GM12872 (cell line): ENCODE data around the gene OPA1.

Experiments used
- TF ChIP-seq, protein P1 (sequence below): IDR thresholded peaks from 3 replicates; pipeline ENCODE4 v1.5.1; 2011; ENCODE audit warnings: low read depth, mild to moderate bottlenecking, low read length, moderate library complexity; ENCODE audit not compliant: insufficient read depth

Gene OPA1

GRCh38 chr3:193553586-193553985 lies 39.4 kb upstream of the OPA1 start:
- TF ChIP-seq, protein P1, sequence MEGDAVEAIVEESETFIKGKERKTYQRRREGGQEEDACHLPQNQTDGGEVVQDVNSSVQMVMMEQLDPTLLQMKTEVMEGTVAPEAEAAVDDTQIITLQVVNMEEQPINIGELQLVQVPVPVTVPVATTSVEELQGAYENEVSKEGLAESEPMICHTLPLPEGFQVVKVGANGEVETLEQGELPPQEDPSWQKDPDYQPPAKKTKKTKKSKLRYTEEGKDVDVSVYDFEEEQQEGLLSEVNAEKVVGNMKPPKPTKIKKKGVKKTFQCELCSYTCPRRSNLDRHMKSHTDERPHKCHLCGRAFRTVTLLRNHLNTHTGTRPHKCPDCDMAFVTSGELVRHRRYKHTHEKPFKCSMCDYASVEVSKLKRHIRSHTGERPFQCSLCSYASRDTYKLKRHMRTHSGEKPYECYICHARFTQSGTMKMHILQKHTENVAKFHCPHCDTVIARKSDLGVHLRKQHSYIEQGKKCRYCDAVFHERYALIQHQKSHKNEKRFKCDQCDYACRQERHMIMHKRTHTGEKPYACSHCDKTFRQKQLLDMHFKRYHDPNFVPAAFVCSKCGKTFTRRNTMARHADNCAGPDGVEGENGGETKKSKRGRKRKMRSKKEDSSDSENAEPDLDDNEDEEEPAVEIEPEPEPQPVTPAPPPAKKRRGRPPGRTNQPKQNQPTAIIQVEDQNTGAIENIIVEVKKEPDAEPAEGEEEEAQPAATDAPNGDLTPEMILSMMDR, result no peak

DNA sequence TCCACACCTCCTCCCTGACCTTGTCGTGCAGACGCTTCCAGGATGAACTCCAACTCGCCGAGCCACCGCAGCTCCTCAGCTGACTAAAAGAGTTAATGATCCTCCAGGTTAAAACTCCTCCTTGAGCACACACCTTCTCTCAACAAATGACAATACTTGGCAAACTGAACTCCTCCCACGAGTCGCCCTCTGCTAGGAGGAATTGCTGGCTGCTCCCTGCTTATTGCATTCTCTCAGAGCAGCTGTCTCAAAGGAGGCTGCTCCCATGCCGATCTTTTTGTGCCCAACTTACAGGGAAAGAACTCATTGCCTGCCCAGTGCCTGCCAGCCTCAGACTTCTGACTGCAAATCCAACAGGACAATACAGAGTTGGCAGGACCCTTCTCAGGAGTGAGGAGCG lies 38.2 kb upstream of the OPA1 start, which contains the start of gene ATP13A4:
TSS of gene ATP13A4 (minus strand) at position 85 of the 400 bp plus-strand sequence. CDS start 96 bp downstream, outside the sequence.
- TF ChIP-seq, protein P1, result no peak

DNA sequence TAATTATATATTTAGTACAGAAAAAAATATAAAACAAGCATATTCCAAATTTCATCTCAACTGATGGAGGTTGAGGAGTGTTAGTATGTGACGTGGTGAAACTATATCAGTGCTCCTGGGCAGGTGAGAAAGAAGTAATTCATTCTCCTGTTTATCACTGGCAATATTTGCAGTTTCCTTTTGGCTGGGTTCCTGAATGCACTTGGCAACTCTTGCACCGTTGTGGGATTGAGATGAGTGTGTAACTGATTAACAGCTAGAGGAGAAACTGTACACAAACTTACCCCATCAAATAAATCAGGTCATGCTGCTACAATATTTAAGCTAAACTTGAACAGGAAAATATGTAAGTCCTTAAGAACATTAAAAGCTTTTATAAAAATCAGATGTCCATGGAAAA lies 36.2 kb upstream of the OPA1 start:
- TF ChIP-seq, protein P1, result no peak

GRCh38 chr3:193559100-193559499 lies 33.9 kb upstream of the OPA1 start:
- TF ChIP-seq, protein P1, result no peak

DNA sequence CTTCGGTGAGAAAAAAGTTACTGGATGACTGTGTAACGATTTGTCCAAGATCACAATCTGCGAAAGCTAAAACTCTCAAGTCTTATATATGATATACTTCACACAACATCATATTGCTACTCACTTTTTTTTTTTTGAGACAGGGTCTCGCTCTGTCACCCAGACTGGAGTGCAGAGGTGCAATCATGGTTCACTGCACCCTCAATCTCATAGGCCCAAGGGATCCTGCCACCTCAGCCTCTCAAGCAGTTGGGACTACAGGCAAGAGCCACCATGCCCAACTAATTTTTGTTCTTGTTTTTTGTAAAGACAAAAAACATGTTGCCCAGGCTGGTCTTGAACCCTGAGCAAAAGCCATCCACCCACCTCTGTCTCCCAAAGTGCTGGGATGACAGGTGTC lies 32.9 kb upstream of the OPA1 start:
- TF ChIP-seq, protein P1, result no peak

- TF ChIP-seq, protein P1, result no peak
Measured at GRCh38 chr3:193560870-193561269, 32.1 kb upstream of the OPA1 start.

DNA sequence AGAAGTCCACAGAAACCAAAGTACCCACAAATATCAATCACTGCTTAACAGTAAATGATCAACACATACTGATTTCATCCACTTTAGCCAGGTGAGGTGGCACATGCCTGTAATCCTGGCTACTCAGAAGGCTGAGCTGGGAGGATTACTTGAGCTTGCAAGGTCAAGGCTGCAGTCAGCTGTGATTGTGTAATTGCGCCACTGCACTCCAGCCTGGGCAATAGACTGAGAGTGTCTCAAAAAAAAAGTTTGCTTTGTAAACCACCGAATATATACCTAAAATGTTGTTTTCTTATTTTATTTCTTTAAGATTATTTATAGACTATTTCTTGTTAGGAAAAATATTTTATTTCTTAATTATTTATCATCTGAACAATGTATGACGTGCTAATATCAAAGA lies 29.6 kb upstream of the OPA1 start:
- TF ChIP-seq, protein P1, result no peak
